ENCODE measurements around the gene EYA2. TPM values are rescaled to one million over a fixed set of nuclear protein-coding genes. Genes with fewer than 3 reads are reported as not detected.

The EYA2 gene
- total RNA-seq, 1 donor = 17.7 TPM

DNA sequence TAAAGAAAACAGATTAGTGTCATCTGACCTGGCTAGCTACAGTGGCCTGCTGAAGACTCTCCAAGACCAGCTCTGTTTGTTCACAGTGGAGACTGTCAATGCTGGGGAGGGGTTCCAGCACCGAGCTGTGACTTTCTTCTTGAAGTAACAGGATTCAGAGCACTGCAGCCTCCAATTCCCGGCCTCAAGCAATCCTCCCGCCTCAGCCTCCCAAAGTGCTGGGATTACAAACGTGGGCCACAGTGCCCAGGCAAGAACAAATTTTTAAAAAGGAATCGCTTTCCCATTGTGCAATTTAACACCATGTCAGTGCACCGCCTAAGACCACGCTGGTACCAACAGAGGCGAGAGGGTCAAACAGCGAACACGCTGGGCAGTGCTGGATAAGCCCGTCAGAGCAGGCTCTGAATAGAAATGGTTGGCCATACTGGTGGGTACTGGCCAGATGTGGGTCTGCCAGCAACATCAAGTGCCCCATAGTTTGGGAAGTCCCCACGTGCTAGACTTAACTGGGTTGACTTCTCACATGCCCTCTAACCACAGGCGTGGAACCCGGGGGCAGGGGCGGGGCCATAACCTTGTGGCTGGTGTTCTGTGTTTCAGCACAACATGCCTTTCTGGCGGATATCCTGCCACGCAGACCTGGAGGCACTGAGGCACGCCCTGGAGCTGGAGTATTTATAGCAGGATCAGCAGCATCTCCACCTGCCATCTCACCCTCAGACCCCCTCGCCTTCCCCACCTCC lies 293.0 kb downstream of the EYA2 start:
- H3K4me2 ChIP-seq (ENCODE audit: insufficient read depth, low read length) = no peak overlapping the region

DNA sequence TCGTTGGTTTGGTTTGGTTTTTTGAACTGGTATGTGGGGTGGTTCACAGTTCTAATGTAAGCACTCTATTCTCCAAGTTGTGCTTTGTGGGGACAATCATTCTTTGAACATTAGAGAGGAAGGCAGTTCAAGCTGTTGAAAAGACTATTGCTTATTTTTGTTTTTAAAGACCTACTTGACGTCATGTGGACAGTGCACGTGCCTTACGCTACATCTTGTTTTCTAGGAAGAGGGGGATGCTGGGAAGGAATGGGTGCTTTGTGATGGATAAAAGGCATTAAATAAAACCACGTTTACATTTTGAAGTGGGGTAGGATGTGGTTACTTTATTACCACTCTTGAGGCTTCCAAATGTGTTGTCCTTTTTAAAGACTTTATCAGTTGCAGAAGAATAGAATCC lies 293.9 kb downstream of the EYA2 start:
- TF ChIP-seq, protein P1, sequence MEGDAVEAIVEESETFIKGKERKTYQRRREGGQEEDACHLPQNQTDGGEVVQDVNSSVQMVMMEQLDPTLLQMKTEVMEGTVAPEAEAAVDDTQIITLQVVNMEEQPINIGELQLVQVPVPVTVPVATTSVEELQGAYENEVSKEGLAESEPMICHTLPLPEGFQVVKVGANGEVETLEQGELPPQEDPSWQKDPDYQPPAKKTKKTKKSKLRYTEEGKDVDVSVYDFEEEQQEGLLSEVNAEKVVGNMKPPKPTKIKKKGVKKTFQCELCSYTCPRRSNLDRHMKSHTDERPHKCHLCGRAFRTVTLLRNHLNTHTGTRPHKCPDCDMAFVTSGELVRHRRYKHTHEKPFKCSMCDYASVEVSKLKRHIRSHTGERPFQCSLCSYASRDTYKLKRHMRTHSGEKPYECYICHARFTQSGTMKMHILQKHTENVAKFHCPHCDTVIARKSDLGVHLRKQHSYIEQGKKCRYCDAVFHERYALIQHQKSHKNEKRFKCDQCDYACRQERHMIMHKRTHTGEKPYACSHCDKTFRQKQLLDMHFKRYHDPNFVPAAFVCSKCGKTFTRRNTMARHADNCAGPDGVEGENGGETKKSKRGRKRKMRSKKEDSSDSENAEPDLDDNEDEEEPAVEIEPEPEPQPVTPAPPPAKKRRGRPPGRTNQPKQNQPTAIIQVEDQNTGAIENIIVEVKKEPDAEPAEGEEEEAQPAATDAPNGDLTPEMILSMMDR (IDR thresholded peaks at IDR 0.05; ENCODE audit: extremely low read depth, low read depth, low read length) = no peak
- H3K4me1 ChIP-seq (ENCODE audit: insufficient read depth, low read length) = no peaks in the 10 kb centered on the region
- H3K4me3 ChIP-seq (ENCODE audit: insufficient read depth, low read length) = no peak overlapping the region
- no peaks in the 10 kb centered on the region for H3K79me2 ChIP-seq (ENCODE audit: insufficient read depth, low read length)
- no peak overlapping the region for H2AFZ ChIP-seq (ENCODE audit: low read length)
- H4K20me1 ChIP-seq (ENCODE audit: insufficient read depth, low read length) = no peaks in the 10 kb centered on the region
- H3K27me3 ChIP-seq (ENCODE audit: insufficient read depth, low read length) = peaks cover 3% of the 10 kb centered on the region
- H3K9me3 ChIP-seq (ENCODE audit: low read depth, low read length) = no peaks in the 10 kb centered on the region
- H3K36me3 ChIP-seq (ENCODE audit: insufficient read depth, low read length) = no peaks in the 10 kb centered on the region
- H3K27ac ChIP-seq (ENCODE audit: low read depth, low read length) = no peak overlapping the region
- DNase-seq (ENCODE audit: insufficient read length, low spot score, missing footprints) = no peak
- peak overlapping the region; percentile 2 for H3K4me2 ChIP-seq (ENCODE audit: insufficient read depth, low read length)

More for the DNA sequence above, 293.0 kb downstream of the EYA2 start:
- Histone ChIP-seq H4K20me1 (ENCODE audit: insufficient read depth, low read length) (no peaks in the 10 kb centered on the region), H3K36me3 (ENCODE audit: insufficient read depth, low read length) (no peaks in the 10 kb centered on the region), H3K4me1 (ENCODE audit: insufficient read depth, low read length) (no peaks in the 10 kb centered on the region), H3K27ac (ENCODE audit: low read depth, low read length) (no peak overlapping the region), H3K27me3 (ENCODE audit: insufficient read depth, low read length) (peaks cover 3% of the 10 kb centered on the region), H3K79me2 (ENCODE audit: insufficient read depth, low read length) (no peaks in the 10 kb centered on the region), H3K9me3 (ENCODE audit: low read depth, low read length) (no peaks in the 10 kb centered on the region), H3K4me3 (ENCODE audit: insufficient read depth, low read length) (no peak overlapping the region), H2AFZ (ENCODE audit: low read length) (no peak overlapping the region)
- no peak for DNase-seq (ENCODE audit: insufficient read length, low spot score, missing footprints)
- TF ChIP-seq, protein P1 (IDR thresholded peaks at IDR 0.05; ENCODE audit: extremely low read depth, low read depth, low read length) = no peak

GRCh38 chr20:47189060-47189459 lies 294.4 kb downstream of the EYA2 start:
- Histone ChIP-seq H4K20me1 (ENCODE audit: insufficient read depth, low read length) (no peaks in the 10 kb centered on the region), H3K36me3 (ENCODE audit: insufficient read depth, low read length) (no peaks in the 10 kb centered on the region), H3K4me2 (ENCODE audit: insufficient read depth, low read length) (peak overlapping the region; percentile 2), H3K79me2 (ENCODE audit: insufficient read depth, low read length) (no peaks in the 10 kb centered on the region), H3K4me3 (ENCODE audit: insufficient read depth, low read length) (no peak overlapping the region), H3K27me3 (ENCODE audit: insufficient read depth, low read length) (peaks cover 3% of the 10 kb centered on the region), H3K4me1 (ENCODE audit: insufficient read depth, low read length) (no peaks in the 10 kb centered on the region), H3K9me3 (ENCODE audit: low read depth, low read length) (no peaks in the 10 kb centered on the region), H3K27ac (ENCODE audit: low read depth, low read length) (no peak overlapping the region), H2AFZ (ENCODE audit: low read length) (no peak overlapping the region)
- no peak for DNase-seq (ENCODE audit: insufficient read length, low spot score, missing footprints)
- TF ChIP-seq, protein P1 (IDR thresholded peaks at IDR 0.05; ENCODE audit: extremely low read depth, low read depth, low read length) = no peak

DNA sequence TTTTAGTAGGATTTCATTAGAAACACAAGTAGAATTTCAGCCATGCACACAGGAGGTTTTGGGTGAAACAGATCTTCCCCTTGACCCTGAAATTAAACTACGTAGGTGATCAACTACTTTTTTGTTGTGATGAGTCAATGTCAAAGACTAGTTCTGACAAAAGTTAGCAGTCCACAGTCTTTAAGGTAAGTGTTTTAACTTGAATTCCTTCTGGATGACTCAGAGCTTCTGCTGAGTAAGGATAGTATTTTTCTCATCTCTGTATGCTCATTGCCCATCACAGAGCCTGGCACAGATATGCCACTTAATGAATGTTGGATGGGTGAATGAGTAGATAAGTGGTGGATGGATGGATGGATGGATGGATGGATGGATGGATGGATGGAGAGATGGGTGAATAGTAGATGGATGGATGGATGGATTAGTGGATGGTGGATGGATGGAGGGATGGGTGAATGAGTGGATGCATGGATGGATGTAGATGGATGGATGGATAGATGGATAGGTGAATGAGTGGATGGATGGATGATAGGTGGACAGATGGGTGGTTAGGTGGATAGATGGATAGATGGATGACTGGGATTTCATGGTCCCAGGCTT lies 296.5 kb downstream of the EYA2 start:
- Histone ChIP-seq H3K4me3 (ENCODE audit: insufficient read depth, low read length) (no peak overlapping the region), H3K9me3 (ENCODE audit: low read depth, low read length) (no peaks in the 10 kb centered on the region), H4K20me1 (ENCODE audit: insufficient read depth, low read length) (no peaks in the 10 kb centered on the region), H2AFZ (ENCODE audit: low read length) (no peak overlapping the region), H3K4me1 (ENCODE audit: insufficient read depth, low read length) (peaks cover 3% of the 10 kb centered on the region), H3K36me3 (ENCODE audit: insufficient read depth, low read length) (no peaks in the 10 kb centered on the region), H3K27me3 (ENCODE audit: insufficient read depth, low read length) (peaks cover 3% of the 10 kb centered on the region), H3K79me2 (ENCODE audit: insufficient read depth, low read length) (no peaks in the 10 kb centered on the region), H3K27ac (ENCODE audit: low read depth, low read length) (no peak overlapping the region), H3K4me2 (ENCODE audit: insufficient read depth, low read length) (no peak overlapping the region)
- TF ChIP-seq, protein P1 (IDR thresholded peaks at IDR 0.05; ENCODE audit: extremely low read depth, low read depth, low read length) = no peak
- DNase-seq (ENCODE audit: insufficient read length, low spot score, missing footprints) = no peak
